IMR-90 (cell line): ENCODE results near the gene PRR5. TPM values are rescaled to one million over a fixed set of nuclear protein-coding genes. Genes with fewer than 3 reads are reported as not detected.

Source experiments
- ATAC-seq: fragments of 200-7000 bp; cut with Tn5 transposase; 2 replicates; pipeline ENCODE4 v1.9.1; 2020; ENCODE audit warnings: low read depth, mild to moderate bottlenecking, moderate library complexity
- BruUV-seq: library from RNA; stranded (reverse); fragments of 400-500 nt; replicated peaks from 2 replicates; lab custom pipeline; 2021; lab: Mats Ljungman, UMichigan
- CTCF ChIA-PET: fragments of 300-600 bp; formaldehyde crosslinking; extraction: SDS; loops from one replicate; lab custom pipeline; 2021; ENCODE audit warnings: antibody characterized with exemption; lab: Yijun Ruan, JAX
- POLR2A ChIA-PET: fragments of 300-600 bp; sonication (Branson Sonifier 250); formaldehyde crosslinking; loops from one replicate; lab custom pipeline; 2022; ENCODE audit warnings: antibody characterized with exemption; ENCODE audit not compliant: unreplicated experiment; lab: Charles Lee
- DNase-seq: peaks from one replicate; pipeline ENCODE4 v3.0.0; 2013
- H2AFZ ChIP-seq: replicated peaks from 2 replicates; pipeline ENCODE3; 2013; ENCODE audit warnings: low read length, mild to moderate bottlenecking; ENCODE audit not compliant: poor library complexity
- H2AK5ac ChIP-seq: 2 replicates; pipeline ENCODE4 v1.6.1; 2013; ENCODE audit warnings: low read depth, low read length, inconsistent platforms
- H2AK9ac ChIP-seq: replicated peaks from 2 replicates; pipeline ENCODE3; 2013; ENCODE audit warnings: mild to moderate bottlenecking, low read depth, low read length, moderate library complexity; ENCODE audit not compliant: poor library complexity
- H2BK120ac ChIP-seq: 2 replicates; pipeline ENCODE4 v1.6.1; 2013; ENCODE audit warnings: low read depth, low read length, inconsistent platforms
- H2BK15ac ChIP-seq: 3 replicates; pipeline ENCODE4 v1.6.1; 2013; ENCODE audit warnings: low read depth, low read length, inconsistent platforms
- H2BK20ac ChIP-seq: 2 replicates; pipeline ENCODE4 v1.6.1; 2013; ENCODE audit warnings: low read depth, mild to moderate bottlenecking, inconsistent platforms, low read length, moderate library complexity
- H2BK5ac ChIP-seq: 2 replicates; pipeline ENCODE4 v1.6.1; 2013; ENCODE audit warnings: mild to moderate bottlenecking, low read depth, low read length, inconsistent platforms; ENCODE audit not compliant: poor library complexity, severe bottlenecking
- H3K14ac ChIP-seq: replicated peaks from 2 replicates; pipeline ENCODE4 v1.6.1; 2013; ENCODE audit warnings: low read depth, low read length, inconsistent platforms
- H3K18ac ChIP-seq: 2 replicates; pipeline ENCODE4 v1.6.1; 2013; ENCODE audit warnings: low read depth, low read length, control low read depth
- H3K23ac ChIP-seq: 2 replicates; pipeline ENCODE4 v1.6.1; 2013; ENCODE audit warnings: low read depth, low read length, inconsistent platforms
- H3K27ac ChIP-seq: 2 replicates; pipeline ENCODE4 v1.5.1; 2013; ENCODE audit warnings: mild to moderate bottlenecking, control low read depth, low read length; ENCODE audit not compliant: insufficient read depth
- H3K27me3 ChIP-seq: 2 replicates; pipeline ENCODE4 v1.6.1; 2013; ENCODE audit warnings: low read length; ENCODE audit not compliant: control insufficient read depth, insufficient read depth
- H3K36me3 ChIP-seq: 2 replicates; pipeline ENCODE4 v1.6.1; 2013; ENCODE audit warnings: low read length, mixed read lengths; ENCODE audit not compliant: control insufficient read depth, insufficient read depth
- H3K4ac ChIP-seq: 2 replicates; pipeline ENCODE4 v1.6.1; 2013; ENCODE audit warnings: low read depth, low read length, inconsistent platforms
- H3K4me1 ChIP-seq: 2 replicates; pipeline ENCODE4 v1.6.1; 2013; ENCODE audit warnings: low read length, mixed read lengths; ENCODE audit not compliant: control insufficient read depth, insufficient read depth
- H3K4me2 ChIP-seq: 2 replicates; pipeline ENCODE4 v1.6.1; 2013; ENCODE audit warnings: low read depth, mild to moderate bottlenecking, control low read depth, low read length, moderate library complexity
- H3K4me3 ChIP-seq: 2 replicates; pipeline ENCODE4 v1.5.1; 2013; ENCODE audit warnings: low read depth, mild to moderate bottlenecking, control low read depth, low read length, moderate library complexity; ENCODE audit not compliant: insufficient read depth
- H3K56ac ChIP-seq: 2 replicates; pipeline ENCODE4 v1.6.1; 2013; ENCODE audit warnings: low read length, inconsistent platforms; ENCODE audit not compliant: insufficient read depth; ENCODE audit errors: extremely low read depth
- H3K79me1 ChIP-seq, 2 experiments: 2 replicates each; pipeline ENCODE4 v1.6.1; 2013; ENCODE audit warnings: low read length in 2 of 2, inconsistent platforms in 1 of 2, low read depth in 1 of 2
- H3K9ac ChIP-seq: 2 replicates; pipeline ENCODE4 v1.6.1; 2013; ENCODE audit warnings: low read depth, low read length, control low read depth
- H3K9me1 ChIP-seq: 2 replicates; pipeline ENCODE4 v1.6.1; 2013; ENCODE audit warnings: low read length, inconsistent platforms; ENCODE audit not compliant: insufficient read depth
- H3K9me3 ChIP-seq: 2 replicates; pipeline ENCODE4 v1.6.1; 2013; ENCODE audit warnings: low read length; ENCODE audit not compliant: control insufficient read depth, insufficient read depth
- H4K20me1 ChIP-seq: 2 replicates; pipeline ENCODE4 v1.6.1; 2013; ENCODE audit warnings: low read length, inconsistent platforms; ENCODE audit not compliant: insufficient read depth
- H4K5ac ChIP-seq: 2 replicates; pipeline ENCODE4 v1.6.1; 2013; ENCODE audit warnings: mild to moderate bottlenecking, low read depth, low read length, control low read depth
- H4K8ac ChIP-seq, 2 experiments: 2 replicates each; pipeline ENCODE4 v1.6.1; 2013; ENCODE audit warnings: low read depth in 2 of 2, low read length in 2 of 2, control low read depth in 1 of 2, inconsistent platforms in 1 of 2
- H4K91ac ChIP-seq: 2 replicates; pipeline ENCODE4 v1.6.1; 2013; ENCODE audit warnings: low read depth, low read length, inconsistent platforms; ENCODE audit not compliant: insufficient read depth
- MAFK ChIP-seq: IDR thresholded peaks from 2 replicates; pipeline ENCODE4 v1.6.1; 2012; ENCODE audit warnings: low read depth, low read length, improper control_type of control experiment
- POLR2A ChIP-seq: IDR thresholded peaks from 2 replicates; pipeline ENCODE4 v1.6.1; 2012; ENCODE audit warnings: mild to moderate bottlenecking, low read depth, low read length
- WGBS, 2 experiments: methylation state at CpG; one replicate each; pipeline versions ENCODE4 v1.1.5 to v1.1.7; 2013; ENCODE audit warnings: missing lambda C conversion rate in 2 of 2; ENCODE audit not compliant: insufficient read length in 1 of 2; ENCODE audit errors: extremely low coverage in 2 of 2; 5-methylcytosine and 5-hydroxymethylcytosine counted together
- dilution Hi-C: fragments of 300-500 bp; cut with HindIII; formaldehyde crosslinking; loops from one replicate; pipeline ENCODE4 v1.14.3; 2018; ENCODE audit warnings: low sequenced_read_pairs; ENCODE audit not compliant: unreplicated experiment
- in situ Hi-C: fragments of 300-500 bp; cut with MboI; formaldehyde crosslinking; loops from 3 replicates; pipeline ENCODE4 v1.14.3; 2019; ENCODE audit warnings: low sequenced_read_pairs, inconsistent platforms, mixed read lengths
- intact Hi-C: fragments of 100-400 bp; cut with micrococcal nuclease; formaldehyde crosslinking; loops from 2 replicates; pipeline ENCODE4 v1.10.0; 2022
- polyA plus RNA-seq, 3 experiments: library from polyadenylated mRNA; depleted of rRNA; stranded (reverse); fragments of >200 nt; gene quantifications; 2 replicates each; pipeline ENCODE4 v1.2.3, GENCODE V29; 2012; ENCODE audit warnings: low replicate concordance in 1 of 3
- total RNA-seq: library from RNA; depleted of rRNA; stranded (reverse); fragments of >200 nt; gene quantifications from 2 replicates; pipeline ENCODE4 v1.2.3, GENCODE V29; 2012

PRR5 gene
- total and polyA plus RNA-seq, 2 of the 4 experiments (the other 2 are of a cell fraction), result 8.1 to 24.3 TPM

GRCh38 chr22:44729391-44730021 is 27.5 kb downstream of the PRR5 start (continued):
- no peak for TF ChIP-seq MAFK

GRCh38 chr22:44730022-44730393 is 28.0 kb downstream of the PRR5 start:
- in situ Hi-C loops, result no loop called here

More at GRCh38 chr22:44730022-44730393, 28.0 kb downstream of the PRR5 start:
- 0 out of 2 replicates have a peak overlapping the region, but pooled peaks have one; percentile 19 for H3K4ac ChIP-seq
- intact Hi-C loops (loop anchor here (5.0 kb wide), 1 partner anchor 178 kb away; no protein-coding TSS in a partner anchor), dilution Hi-C loops (no loop called here)
- H4K5ac ChIP-seq, result no peak overlapping the region
- no peak overlapping the region for H3K4me2 ChIP-seq
- no peak overlapping the region for H2BK5ac ChIP-seq
- peaks cover 4 to 10% of the 10 kb centered on the region in 2 experiments; a peak in 1 of 4 replicates for H3K79me1 ChIP-seq
- peak overlapping the region; percentile 89 for H2AK9ac ChIP-seq
- H4K20me1 ChIP-seq, result peaks cover 21% of the 10 kb centered on the region
- peaks cover 11% of the 10 kb centered on the region for H3K9me1 ChIP-seq
- H2AK5ac ChIP-seq, result no peak overlapping the region
- H3K23ac ChIP-seq, result no peak overlapping the region
- H3K9me3 ChIP-seq, result no peaks in the 10 kb centered on the region
- no peak overlapping the region for H2BK15ac ChIP-seq
- H3K56ac ChIP-seq, result no peak overlapping the region
- H3K9ac ChIP-seq, result no peak overlapping the region
- H4K91ac ChIP-seq, result no peak overlapping the region
- H3K18ac ChIP-seq, result no peak overlapping the region
- peak overlapping the region; percentile 15; the same call in 1 of the 2 replicates for H2BK120ac ChIP-seq
- no peak for TF ChIP-seq POLR2A
- DNase-seq (no peak), ATAC-seq (peak; percentile 6)
- H3K27me3 ChIP-seq, result no peaks in the 10 kb centered on the region
- H3K4me1 ChIP-seq, result peaks cover 12% of the 10 kb centered on the region
- H3K36me3 ChIP-seq, result peaks cover 33% of the 10 kb centered on the region
- CTCF ChIA-PET, result no interaction called here
- H2AFZ ChIP-seq, result peak overlapping the region; percentile 84
- H2BK20ac ChIP-seq, result no peak overlapping the region
- 62% methylated on average over 9 of the region's 14 CpGs; no CpG with 5 or more reads in 1 of the 2 experiments for WGBS, 2 experiments
- no peak overlapping the region for H3K4me3 ChIP-seq
- POLR2A ChIA-PET, result no interaction called here
- no TSS peak for BruUV-seq
- no peak overlapping the region for H3K14ac ChIP-seq
- H3K27ac ChIP-seq, result no peak overlapping the region
- no peak overlapping the region; a peak in 1 of 4 replicates for H4K8ac ChIP-seq
